VCaP (cell line): ENCODE measurements around the gene MPPED2.

ENCODE experiments used
- H3K27ac ChIP-seq: fragments of 450-650 bp; 2 replicates; pipeline ENCODE4 v1.5.1; 2017
- TF ChIP-seq, protein P1 (sequence below): fragments of 450-650 bp; conservative IDR thresholded peaks from 2 replicates; pipeline ENCODE4 v1.5.1; 2017; ENCODE audit warnings: mild to moderate bottlenecking, moderate library complexity

MPPED2 gene

DNA sequence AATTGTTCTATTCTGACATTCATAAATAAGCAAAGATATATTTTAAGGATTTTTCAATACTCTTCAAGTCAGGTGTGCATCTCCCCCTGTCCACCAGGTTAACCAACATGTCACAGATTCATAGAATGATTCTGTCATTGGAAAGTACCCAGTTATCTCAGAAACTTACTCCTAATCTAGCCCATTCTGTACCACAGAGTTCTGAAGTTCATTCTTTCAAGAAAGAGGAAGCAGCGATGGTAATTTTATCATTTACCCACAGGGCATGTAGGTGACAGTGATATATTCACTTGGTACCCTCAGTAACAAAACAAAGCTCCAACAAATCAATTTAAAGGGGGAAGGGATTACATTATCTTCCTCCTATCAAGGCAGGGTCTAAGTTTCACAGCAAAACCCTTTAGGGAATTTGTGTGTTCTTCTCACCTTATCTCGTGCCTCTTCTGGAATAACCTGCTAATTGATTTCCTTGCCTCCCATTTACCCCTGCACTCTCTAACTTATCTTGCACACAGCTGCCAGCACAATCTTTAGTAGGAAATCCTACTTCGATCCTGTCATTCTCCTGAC lies 19.0 kb upstream of the MPPED2 start:
- TF ChIP-seq, protein P1, sequence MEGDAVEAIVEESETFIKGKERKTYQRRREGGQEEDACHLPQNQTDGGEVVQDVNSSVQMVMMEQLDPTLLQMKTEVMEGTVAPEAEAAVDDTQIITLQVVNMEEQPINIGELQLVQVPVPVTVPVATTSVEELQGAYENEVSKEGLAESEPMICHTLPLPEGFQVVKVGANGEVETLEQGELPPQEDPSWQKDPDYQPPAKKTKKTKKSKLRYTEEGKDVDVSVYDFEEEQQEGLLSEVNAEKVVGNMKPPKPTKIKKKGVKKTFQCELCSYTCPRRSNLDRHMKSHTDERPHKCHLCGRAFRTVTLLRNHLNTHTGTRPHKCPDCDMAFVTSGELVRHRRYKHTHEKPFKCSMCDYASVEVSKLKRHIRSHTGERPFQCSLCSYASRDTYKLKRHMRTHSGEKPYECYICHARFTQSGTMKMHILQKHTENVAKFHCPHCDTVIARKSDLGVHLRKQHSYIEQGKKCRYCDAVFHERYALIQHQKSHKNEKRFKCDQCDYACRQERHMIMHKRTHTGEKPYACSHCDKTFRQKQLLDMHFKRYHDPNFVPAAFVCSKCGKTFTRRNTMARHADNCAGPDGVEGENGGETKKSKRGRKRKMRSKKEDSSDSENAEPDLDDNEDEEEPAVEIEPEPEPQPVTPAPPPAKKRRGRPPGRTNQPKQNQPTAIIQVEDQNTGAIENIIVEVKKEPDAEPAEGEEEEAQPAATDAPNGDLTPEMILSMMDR = no peak
- H3K27ac ChIP-seq = no peak overlapping the region

DNA sequence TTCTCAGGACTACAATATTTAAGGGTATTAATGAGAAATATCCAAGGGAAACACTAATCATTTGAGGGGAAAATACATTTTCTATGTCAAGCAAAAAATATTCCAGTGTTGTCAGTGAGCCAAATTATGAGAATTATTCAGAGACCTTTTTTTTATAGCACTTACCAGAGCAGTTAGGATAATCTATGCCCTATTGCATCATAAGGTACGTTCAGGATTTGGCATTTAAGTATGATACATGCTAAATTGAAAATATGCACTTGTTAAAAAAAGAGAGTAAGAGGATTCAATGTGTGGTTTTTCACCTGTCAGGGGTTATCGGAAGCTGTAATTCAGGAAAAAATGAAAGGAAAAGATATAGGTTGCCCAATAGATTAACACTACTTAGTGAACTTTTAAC lies 17.2 kb upstream of the MPPED2 start:
- no peak overlapping the region for H3K27ac ChIP-seq
- TF ChIP-seq, protein P1 = no peak

GRCh38 chr11:30596832-30597231 lies 10.7 kb upstream of the MPPED2 start:
- no peak overlapping the region for H3K27ac ChIP-seq
- TF ChIP-seq, protein P1 = no peak

DNA sequence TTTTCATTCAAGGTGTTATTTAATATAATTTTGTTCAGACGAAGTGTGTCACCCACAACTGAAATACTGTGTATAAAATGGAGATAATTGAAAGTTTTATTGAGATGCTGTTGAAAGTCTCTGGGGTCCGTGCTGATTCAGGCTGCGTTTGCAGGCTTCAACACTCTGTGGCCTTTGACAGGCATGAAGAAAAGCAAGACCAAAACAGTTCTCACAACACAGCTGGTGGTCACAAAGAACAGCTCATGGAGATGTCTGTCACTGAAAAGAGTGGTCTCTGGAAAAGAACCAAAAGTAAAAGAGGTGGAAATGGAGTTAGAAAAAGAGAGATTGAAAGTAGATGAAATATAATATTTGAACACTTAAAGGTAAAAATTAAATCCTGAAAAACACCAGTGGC lies 9.8 kb upstream of the MPPED2 start:
- TF ChIP-seq, protein P1 = no peak
- no peak overlapping the region for H3K27ac ChIP-seq

DNA sequence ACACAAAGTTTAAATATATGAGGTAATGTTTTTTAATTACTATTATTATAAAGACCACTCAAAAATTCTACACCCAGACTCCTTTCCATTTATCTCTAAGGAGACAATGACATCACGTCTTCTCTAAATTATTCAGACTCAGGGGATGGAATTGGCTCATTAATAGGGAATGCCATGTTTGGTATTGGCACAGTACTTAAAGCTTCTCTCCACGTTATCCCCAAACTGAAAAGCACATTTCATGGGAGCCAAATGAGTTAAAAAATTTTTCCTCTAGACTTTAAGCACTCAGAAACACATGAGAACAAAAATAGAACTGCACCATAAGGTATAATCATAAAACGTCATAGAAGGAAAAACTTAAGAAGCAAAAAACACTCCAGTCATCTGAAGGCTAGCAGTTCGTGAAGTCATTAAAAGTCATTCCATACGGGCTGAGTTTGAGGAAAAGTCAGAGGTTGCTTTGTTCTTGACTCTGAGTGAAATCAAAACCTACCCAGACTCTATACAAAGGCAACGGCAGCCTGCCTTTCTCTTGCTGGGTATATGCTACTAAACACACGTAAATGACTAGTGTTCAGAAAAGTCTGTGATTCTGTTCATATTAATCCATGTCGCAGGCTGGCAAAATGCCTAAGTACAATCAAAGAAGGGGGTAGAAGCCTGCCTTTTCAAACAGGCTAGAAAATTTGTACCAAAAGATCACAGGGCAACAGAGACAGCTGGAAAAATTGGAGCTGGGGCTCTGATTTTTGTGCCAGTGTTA lies 8.7 kb upstream of the MPPED2 start:
- H3K27ac ChIP-seq = no peak overlapping the region
- TF ChIP-seq, protein P1 = no peak

DNA sequence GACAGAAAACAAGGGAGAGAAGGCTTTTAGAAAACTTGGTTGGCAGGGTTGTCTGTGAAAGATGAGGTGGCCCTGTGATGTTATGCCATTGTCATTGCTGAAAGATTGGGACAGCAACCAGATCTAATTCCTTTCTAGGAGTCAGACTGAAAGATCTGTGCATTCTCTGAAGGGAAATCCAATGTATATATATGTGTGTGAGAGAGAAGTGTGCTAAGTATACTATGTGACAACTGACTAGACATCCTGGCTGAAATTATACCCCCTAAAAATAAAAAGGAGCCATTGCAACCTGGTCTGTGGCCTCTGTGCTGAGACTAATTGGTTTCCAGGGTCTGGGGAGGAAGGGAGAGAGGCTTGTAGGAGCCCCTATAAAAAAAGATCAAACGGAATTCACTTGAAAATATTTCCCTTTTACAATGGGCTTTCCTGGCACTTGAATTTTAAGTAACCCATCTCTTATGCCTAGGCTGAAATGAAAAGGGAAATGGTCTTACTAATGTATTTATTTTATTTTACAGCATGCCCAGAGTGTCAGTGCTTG lies 1.2 kb upstream of the MPPED2 start:
- no peak overlapping the region for H3K27ac ChIP-seq
- TF ChIP-seq, protein P1 = no peak

GRCh38 chr11:30585892-30586250 lies 282 bp downstream of the MPPED2 start:
- H3K27ac ChIP-seq = peak overlapping the region; percentile 10; the same call in 1 of the 2 replicates
- TF ChIP-seq, protein P1 = no peak
